K562 (cell line): ENCODE results near the gene FUCA1. TPM values are rescaled to one million over a fixed set of nuclear protein-coding genes. Genes with fewer than 3 reads are reported as not detected.
A peak's percentile ranks its signal among the peaks of the same experiment; 100 is the strongest.

Experiments used
- ATAC-seq: fragments of 200-7000 bp; cut with Tn5 transposase; 3 replicates; pipeline ENCODE4 v1.9.1; 2020; ENCODE audit warnings: moderate library complexity
- BruUV-seq: library from RNA; stranded (reverse); fragments of 400-500 nt; replicated peaks from 2 replicates; lab custom pipeline; 2021; lab: Mats Ljungman, UMichigan
- CTCF ChIA-PET: fragments of 300-600 bp; formaldehyde crosslinking; extraction: SDS; loops from one replicate; lab custom pipeline; 2021; ENCODE audit warnings: low intra/inter-chr PET ratio; lab: Yijun Ruan, JAX
- POLR2A ChIA-PET: fragments of 300-600, 350-650 bp; sonication (Branson Sonifier 250); formaldehyde crosslinking; extraction: SDS; loops from one replicate; lab custom pipeline; 2021; ENCODE audit warnings: antibody characterized with exemption, inconsistent platforms; lab: Yijun Ruan, JAX
- DNase-seq, 4 experiments: peaks; one replicate each; pipeline versions ENCODE4 v3.0.0 to v3.0.0-alpha.2; 2011 to 2018; ENCODE audit warnings: low spot score in 3 of 4, mixed read lengths in 3 of 4; ENCODE audit errors: extremely low read depth in 1 of 4
- FAIRE-seq: peaks from 2 replicates; lab custom pipeline; 2011; peaks lifted over from hg19 to GRCh38; lab: Jason Lieb, UNC
- H2AFZ ChIP-seq: 2 replicates; pipeline ENCODE4 v1.6.0; 2011; ENCODE audit warnings: low read depth, low read length, control low read depth, inconsistent platforms
- H3K27ac ChIP-seq: fragments of 200-600 bp; 3 replicates; pipeline ENCODE4 v1.8.0; 2011; ENCODE audit warnings: low read depth, mild to moderate bottlenecking, control low read depth, inconsistent platforms, low read length, moderate library complexity, mixed read lengths; ENCODE audit errors: extremely low read depth
- H3K27me3 ChIP-seq, 2 experiments: fragments of 300-600 bp in 1 of 2; 2 replicates in 1 of 2; 3 replicates in 1 of 2; pipeline versions ENCODE4 v1.6.0 to v1.8.0; 2011; ENCODE audit warnings: inconsistent platforms in 2 of 2, low read length in 2 of 2, mild to moderate bottlenecking in 1 of 2, mixed read lengths in 1 of 2, moderate library complexity in 1 of 2; ENCODE audit not compliant: control insufficient read depth in 2 of 2, insufficient read depth in 2 of 2
- H3K36me3 ChIP-seq: fragments of 300-600 bp; 3 replicates; pipeline ENCODE4 v1.8.0; 2011; ENCODE audit warnings: mild to moderate bottlenecking, low read length, inconsistent platforms; ENCODE audit not compliant: control insufficient read depth, insufficient read depth
- H3K4me1 ChIP-seq, 2 experiments: fragments of 200-600 bp in 1 of 2; replicated peaks in 1 of 2; 2 replicates in 1 of 2; 3 replicates in 1 of 2; pipeline versions ENCODE4 v1.5.1 to v1.8.0; 2011; ENCODE audit warnings: inconsistent platforms in 2 of 2, low read length in 2 of 2, mild to moderate bottlenecking in 1 of 2, mixed read lengths in 1 of 2, moderate library complexity in 1 of 2; ENCODE audit not compliant: control insufficient read depth in 2 of 2, insufficient read depth in 2 of 2
- H3K4me2 ChIP-seq: 2 replicates; pipeline ENCODE4 v1.6.1; 2011; ENCODE audit warnings: low read length, control low read depth, inconsistent platforms, mixed read lengths; ENCODE audit not compliant: insufficient read depth
- H3K4me3 ChIP-seq: fragments of 200-600 bp; sonication (generic), shearing (Covaris generic); 2 replicates; pipeline ENCODE4 v1.5.1; 2016; ENCODE audit warnings: control low read depth, inconsistent platforms
- H3K79me2 ChIP-seq: fragments of 200-600 bp; 3 replicates; pipeline ENCODE4 v1.8.0; 2011; ENCODE audit warnings: low read length, inconsistent platforms; ENCODE audit not compliant: control insufficient read depth, insufficient read depth
- H3K9ac ChIP-seq, 2 experiments: 2 replicates each; pipeline versions ENCODE4 v1.6.0 to v1.6.1; 2011; ENCODE audit warnings: low read depth in 2 of 2, low read length in 2 of 2, control low read depth in 1 of 2, inconsistent platforms in 1 of 2, mild to moderate bottlenecking in 1 of 2, mixed read lengths in 1 of 2; ENCODE audit not compliant: insufficient read depth in 1 of 2
- H3K9me1 ChIP-seq: one replicate; pipeline ENCODE4 v1.6.0; 2011; ENCODE audit warnings: inconsistent platforms, mild to moderate bottlenecking, low read length, moderate library complexity; ENCODE audit not compliant: control insufficient read depth, insufficient read depth
- H3K9me3 ChIP-seq: replicated peaks from 2 replicates; pipeline ENCODE4 v1.5.1; 2011; ENCODE audit warnings: low read depth, low read length, inconsistent platforms; ENCODE audit not compliant: control insufficient read depth, insufficient read depth
- H4K20me1 ChIP-seq: replicated peaks from 2 replicates; pipeline ENCODE4 v1.6.1; 2011; ENCODE audit warnings: low read length, inconsistent platforms, mixed read lengths; ENCODE audit not compliant: control insufficient read depth, insufficient read depth
- HDGF ChIP-seq: fragments of 450-650 bp; IDR thresholded peaks from 2 replicates; pipeline ENCODE4 v1.6.1; 2016
- HSF4 ChIP-seq: fragments of 250-450 bp; sonication (Bioruptor Pico); IDR thresholded peaks from 2 replicates; pipeline ENCODE4 v2.1.2; 2022; ENCODE audit warnings: mild to moderate bottlenecking, moderate library complexity, borderline replicate concordance
- KLF1 ChIP-seq: fragments of 450-650 bp; IDR thresholded peaks from 2 replicates; pipeline ENCODE4 v1.6.1; 2016; ENCODE audit warnings: missing genetic modification characterization, missing compliant biosample characterization
- KLF16 ChIP-seq: IDR thresholded peaks from 2 replicates; pipeline ENCODE4 v1.6.1; 2016; ENCODE audit warnings: antibody characterized with exemption
- POLR2B ChIP-seq: fragments of 450-650 bp; IDR thresholded peaks from 2 replicates; pipeline ENCODE4 v1.6.1; 2018; ENCODE audit warnings: low read depth; ENCODE audit not compliant: partially characterized antibody
- POLR3A ChIP-seq: IDR thresholded peaks from 2 replicates; pipeline ENCODE4 v1.6.1; 2011; ENCODE audit warnings: borderline replicate concordance, mild to moderate bottlenecking, moderate library complexity; ENCODE audit not compliant: insufficient read length, insufficient read depth; ENCODE audit errors: extremely low read depth
- PURB ChIP-seq: sonication (generic); formaldehyde crosslinking; IDR thresholded peaks from 2 replicates; pipeline ENCODE4 v1.9.0; 2021; ENCODE audit warnings: low read depth, mild to moderate bottlenecking, missing genetic modification reagents
- RBM15 ChIP-seq: fragments of 200-400 bp; formaldehyde crosslinking; IDR thresholded peaks from 2 replicates; pipeline ENCODE4 v1.6.1; 2018; ENCODE audit warnings: mild to moderate bottlenecking, low read length, moderate library complexity; ENCODE audit not compliant: insufficient read depth
- RCOR1 ChIP-seq, 2 experiments: IDR thresholded peaks; 2 replicates each; pipeline ENCODE4 v1.6.1; 2012; ENCODE audit warnings: low read depth in 2 of 2, low read length in 2 of 2, borderline replicate concordance in 1 of 2, improper control_type of control experiment in 1 of 2
- SMARCB1 ChIP-seq: IDR thresholded peaks from 2 replicates; pipeline ENCODE4 v1.6.1; 2011; ENCODE audit warnings: improper control_type of control experiment, low read depth; ENCODE audit not compliant: insufficient read length
- SP2 ChIP-seq: IDR thresholded peaks from 2 replicates; pipeline ENCODE4 v1.6.1; 2011; ENCODE audit warnings: mild to moderate bottlenecking, low read depth, low read length, moderate library complexity; ENCODE audit not compliant: poor library complexity, severe bottlenecking; ENCODE audit errors: extremely low read depth
- ZNF263 ChIP-seq: sonication (generic); formaldehyde crosslinking; IDR thresholded peaks from 2 replicates; pipeline ENCODE4 v1.8.0; 2022; ENCODE audit warnings: mild to moderate bottlenecking, missing genetic modification reagents, borderline replicate concordance
- ZNF41 ChIP-seq: fragments of 250-450 bp; sonication (Bioruptor Pico); conservative IDR thresholded peaks from 2 replicates; pipeline ENCODE4 v1.4.0; 2020; ENCODE audit warnings: mild to moderate bottlenecking
- ZNF644 ChIP-seq: fragments of 200-800 bp; sonication (Bioruptor generic); IDR thresholded peaks from 2 replicates; pipeline ENCODE4 v1.6.1; 2016; ENCODE audit warnings: low read depth, missing genetic modification characterization, missing compliant biosample characterization
- WGBS: fragments of 100-300 bp; shearing (Covaris generic); methylation state at CpG from one replicate; pipeline ENCODE4 v1.1.6; 2016; ENCODE audit warnings: low coverage, mixed read lengths; ENCODE audit not compliant: insufficient coverage; ENCODE audit errors: missing lambda C conversion rate; 5-methylcytosine and 5-hydroxymethylcytosine counted together
- in situ Hi-C: fragments of 300-500 bp; cut with MboI; formaldehyde crosslinking; loops from 4 replicates; pipeline ENCODE4 v1.15.0; 2018; ENCODE audit warnings: inconsistent platforms, mixed read lengths
- intact Hi-C: fragments of 100-400 bp; cut with micrococcal nuclease; formaldehyde crosslinking; loops from 2 replicates; pipeline ENCODE4 v1.14.2; 2022
- polyA plus RNA-seq, 8 experiments: library from polyadenylated mRNA; depleted of rRNA in 4 of 8; stranded (reverse) in 5 of 8; unstranded in 3 of 8; fragments of >200 nt; fragmentation: Nextera tagmentation in 2 of 8; fragmentation: Illumina TruSeq in 1 of 8; extraction: Ambion mirVana in 2 of 8; extraction: Trizol in 1 of 8; gene quantifications; 2 replicates each; pipeline versions ENCODE4 v1.2.1 to v1.2.3, GENCODE V29; 2011 to 2014; ENCODE audit warnings: inconsistent platforms in 1 of 8, missing spikeins in 1 of 8
- total RNA-seq, 7 experiments: library from RNA; depleted of rRNA in 6 of 7; stranded (reverse); fragments of >200 nt in 6 of 7; fragmentation: Illumina TruSeq in 2 of 7; extraction: Trizol in 2 of 7; gene quantifications; 2 replicates each; pipeline versions ENCODE4 v1.2.1 to v1.2.3, GENCODE V29; 2011 to 2021; ENCODE audit warnings: low replicate concordance in 1 of 7
- TF ChIP-seq, protein P1 (sequence below): fragments of 450-650 bp; IDR thresholded peaks from 2 replicates; pipeline ENCODE4 v1.6.1; 2016; ENCODE audit warnings: low read depth, mild to moderate bottlenecking, moderate library complexity
- TF ChIP-seq, protein P2 (sequence below), 3 experiments: IDR thresholded peaks in 2 of 3; conservative IDR thresholded peaks in 1 of 3; 2 replicates each; pipeline ENCODE4 v1.5.1; 2011 to 2012; ENCODE audit warnings: low read length in 3 of 3, mild to moderate bottlenecking in 3 of 3, control low read depth in 2 of 3, improper control_type of control experiment in 1 of 3, inconsistent platforms in 1 of 3, low read depth in 1 of 3, mixed read lengths in 1 of 3, moderate library complexity in 1 of 3; ENCODE audit not compliant: insufficient read depth in 2 of 3

FUCA1 gene
- total and polyA plus RNA-seq, 9 of the 15 experiments (the other 6 are each of a cell fraction or from before 2014, with no cell fraction given), result 7.0 to 20.5 (median 13.5) TPM

DNA sequence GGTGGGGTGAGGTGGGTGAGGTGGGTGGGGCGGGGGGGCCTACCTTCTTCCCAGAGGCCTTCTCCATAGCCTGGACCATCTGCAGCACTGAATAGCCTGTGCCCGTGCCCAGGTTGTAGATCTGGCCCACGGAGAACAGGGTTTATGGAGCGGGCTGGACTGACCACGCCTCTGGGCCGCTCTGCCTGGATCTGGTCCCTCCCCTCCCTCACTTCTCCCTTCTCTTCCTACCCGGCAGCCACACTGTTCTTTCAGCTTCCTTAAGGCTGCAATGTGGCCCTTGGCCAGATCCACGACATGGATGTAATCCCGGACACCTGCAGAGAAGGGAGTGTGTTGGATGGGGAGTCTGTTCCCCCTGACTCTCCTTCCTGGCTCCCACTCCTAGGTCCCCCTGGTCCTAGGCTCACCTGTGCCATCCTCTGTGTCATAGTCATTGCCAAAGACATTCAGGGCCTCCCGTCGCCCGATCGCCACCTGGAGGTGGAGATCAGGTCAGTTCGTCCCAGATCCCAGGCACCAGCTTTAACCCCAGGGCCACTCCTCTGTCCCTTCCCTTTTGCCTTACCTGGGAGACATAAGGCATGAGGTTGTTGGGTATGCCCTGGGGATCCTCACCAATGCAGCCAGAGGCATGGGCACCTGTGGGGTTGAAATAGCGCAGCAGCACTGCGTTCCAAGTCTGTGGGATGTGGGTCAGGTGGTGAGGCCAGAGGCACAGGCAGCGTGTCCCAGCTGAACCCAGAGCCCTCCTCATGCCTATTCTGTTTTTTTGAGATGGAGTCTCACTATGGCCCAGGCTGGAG, 71.4 kb downstream of the FUCA1 start:
- in situ Hi-C loops (no loop called here), intact Hi-C loops (no loop called here)
- H2AFZ ChIP-seq, result no peak overlapping the region
- BruUV-seq, result no TSS peak
- H3K4me3 ChIP-seq, result no peak overlapping the region
- ATAC-seq (no peak), FAIRE-seq (no peak), DNase-seq (no peak)
- peak overlapping the region in 1 of 2 experiments; percentile 31; a peak in 1 of 4 replicates for H3K9ac ChIP-seq
- peaks cover under 1% of the 10 kb centered on the region; the same call in 1 of the 2 replicates for H4K20me1 ChIP-seq
- no peak overlapping the region for H3K27ac ChIP-seq
- H3K9me3 ChIP-seq, result no peaks in the 10 kb centered on the region
- peaks cover 33 to 71% of the 10 kb centered on the region in 2 experiments for H3K4me1 ChIP-seq
- H3K27me3 ChIP-seq, result no peaks in the 10 kb centered on the region
- ChIA-PET POLR2A (interaction anchor here (0.6 to 10.2 kb wide), 4 partner anchors 10 to 348 kb away, joined by 3 to 197 read pairs (median 3); partner anchors contain the start of genes PITHD1 and PNRC2), CTCF (no interaction called here)
- peaks cover 62% of the 10 kb centered on the region; the same call in 2 of the 3 replicates for H3K36me3 ChIP-seq
- H3K4me2 ChIP-seq, result no peak overlapping the region
- 87% methylated on average over 15 of the region's 17 CpGs for WGBS
- peaks cover 5% of the 10 kb centered on the region for H3K9me1 ChIP-seq
- peaks cover 44% of the 10 kb centered on the region for H3K79me2 ChIP-seq
- TF ChIP-seq RBM15, result no peak
- TF ChIP-seq POLR3A, result no peak
- no peak for TF ChIP-seq KLF16
- no peak for TF ChIP-seq SP2
- peak; percentile 35 for TF ChIP-seq POLR2B
- no peak for TF ChIP-seq RCOR1 (IDR thresholded peaks at IDR 0.05; ENCODE audit: borderline replicate concordance in 1 of 2, low read depth in 2 of 2, low read length in 2 of 2)
- TF ChIP-seq, protein P1, sequence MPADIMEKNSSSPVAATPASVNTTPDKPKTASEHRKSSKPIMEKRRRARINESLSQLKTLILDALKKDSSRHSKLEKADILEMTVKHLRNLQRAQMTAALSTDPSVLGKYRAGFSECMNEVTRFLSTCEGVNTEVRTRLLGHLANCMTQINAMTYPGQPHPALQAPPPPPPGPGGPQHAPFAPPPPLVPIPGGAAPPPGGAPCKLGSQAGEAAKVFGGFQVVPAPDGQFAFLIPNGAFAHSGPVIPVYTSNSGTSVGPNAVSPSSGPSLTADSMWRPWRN, result no peak
- TF ChIP-seq ZNF644 (tag), result no peak
- no peak for TF ChIP-seq PURB (CRISPR knock-in tag)
- no peak for TF ChIP-seq SMARCB1
- TF ChIP-seq HDGF, result no peak
- TF ChIP-seq HSF4, result no peak
- TF ChIP-seq ZNF263 (CRISPR knock-in tag), result no peak
- no peak for TF ChIP-seq KLF1 (tag)
- TF ChIP-seq ZNF41 (CRISPR knock-in tag), result no peak
- TF ChIP-seq, protein P2, sequence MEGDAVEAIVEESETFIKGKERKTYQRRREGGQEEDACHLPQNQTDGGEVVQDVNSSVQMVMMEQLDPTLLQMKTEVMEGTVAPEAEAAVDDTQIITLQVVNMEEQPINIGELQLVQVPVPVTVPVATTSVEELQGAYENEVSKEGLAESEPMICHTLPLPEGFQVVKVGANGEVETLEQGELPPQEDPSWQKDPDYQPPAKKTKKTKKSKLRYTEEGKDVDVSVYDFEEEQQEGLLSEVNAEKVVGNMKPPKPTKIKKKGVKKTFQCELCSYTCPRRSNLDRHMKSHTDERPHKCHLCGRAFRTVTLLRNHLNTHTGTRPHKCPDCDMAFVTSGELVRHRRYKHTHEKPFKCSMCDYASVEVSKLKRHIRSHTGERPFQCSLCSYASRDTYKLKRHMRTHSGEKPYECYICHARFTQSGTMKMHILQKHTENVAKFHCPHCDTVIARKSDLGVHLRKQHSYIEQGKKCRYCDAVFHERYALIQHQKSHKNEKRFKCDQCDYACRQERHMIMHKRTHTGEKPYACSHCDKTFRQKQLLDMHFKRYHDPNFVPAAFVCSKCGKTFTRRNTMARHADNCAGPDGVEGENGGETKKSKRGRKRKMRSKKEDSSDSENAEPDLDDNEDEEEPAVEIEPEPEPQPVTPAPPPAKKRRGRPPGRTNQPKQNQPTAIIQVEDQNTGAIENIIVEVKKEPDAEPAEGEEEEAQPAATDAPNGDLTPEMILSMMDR (IDR thresholded peaks at IDR 0.05 in 2 of 3, conservative IDR thresholded peaks at IDR 0.05 in 1 of 3; ENCODE audit: insufficient read depth in 2 of 3, low read depth in 1 of 3, low read length in 3 of 3), result peak in 2 of 3 experiments; percentile 2 to 22; a peak in 1 of 6 replicates
